HEK293 (cell line): ENCODE results near the gene DNAH6.

Experiments
- CTCF ChIA-PET: fragments of 350-600 bp; formaldehyde crosslinking; extraction: SDS; loops from one replicate; lab custom pipeline; 2021; ENCODE audit warnings: antibody characterized with exemption; lab: Yijun Ruan, JAX
- POLR2A ChIA-PET: fragments of 300-600 bp; formaldehyde crosslinking; extraction: SDS; loops from one replicate; lab custom pipeline; 2020; ENCODE audit warnings: antibody characterized with exemption, inconsistent platforms; lab: Yijun Ruan, JAX
- H3K27ac ChIP-seq: fragments of 200-500 bp; sonication (Bioruptor generic); 2 replicates; pipeline ENCODE4 v1.5.1; 2014; ENCODE audit warnings: low read depth, low read length, control low read depth, inconsistent platforms; ENCODE audit errors: extremely low read depth
- H3K36me3 ChIP-seq, 2 experiments: fragments of 200-500 bp in 1 of 2; sonication (Bioruptor generic) in 1 of 2; 1 replicate in 1 of 2; 2 replicates in 1 of 2; pipeline ENCODE4 v1.5.1; 2014 to 2017; ENCODE audit warnings: inconsistent platforms in 2 of 2, low read length in 2 of 2; ENCODE audit not compliant: control insufficient read depth in 2 of 2, insufficient read depth in 1 of 2
- H3K4me1 ChIP-seq: fragments of 200-500 bp; sonication (Bioruptor generic); 2 replicates; pipeline ENCODE4 v1.5.1; 2014; ENCODE audit warnings: mild to moderate bottlenecking, low read length, inconsistent platforms; ENCODE audit not compliant: control insufficient read depth, insufficient read depth
- H3K4me3 ChIP-seq: 2 replicates; pipeline ENCODE4 v1.5.1; 2011; ENCODE audit warnings: low read depth, mild to moderate bottlenecking, control low read depth, low read length, moderate library complexity
- H3K9me3 ChIP-seq: fragments of 200-500 bp; sonication (Bioruptor generic); 2 replicates; pipeline ENCODE4 v1.5.1; 2014; ENCODE audit warnings: low read depth, low read length, inconsistent platforms; ENCODE audit not compliant: control insufficient read depth, insufficient read depth
- BCL11A ChIP-seq: fragments of 450-650 bp; formaldehyde crosslinking; IDR thresholded peaks from 2 replicates; pipeline ENCODE4 v1.5.1; 2016; ENCODE audit warnings: low read depth, missing biosample characterization, missing genetic modification characterization
- CTCF ChIP-seq: fragments of 450-650 bp; formaldehyde crosslinking; IDR thresholded peaks from 2 replicates; pipeline ENCODE4 v1.5.1; 2016; ENCODE audit warnings: missing biosample characterization, missing genetic modification characterization
- IKZF3 ChIP-seq: fragments of 450-650 bp; IDR thresholded peaks from 2 replicates; pipeline ENCODE4 v1.5.0; 2018; ENCODE audit warnings: missing biosample characterization, mild to moderate bottlenecking, missing genetic modification characterization, moderate library complexity
- MEIS1 ChIP-seq: sonication (generic); formaldehyde crosslinking; IDR thresholded peaks from 2 replicates; pipeline ENCODE4 v1.8.1; 2022; ENCODE audit warnings: missing genetic modification reagents, mild to moderate bottlenecking, borderline replicate concordance
- MZF1 ChIP-seq: fragments of 450-650 bp; formaldehyde crosslinking; IDR thresholded peaks from 2 replicates; pipeline ENCODE4 v1.5.1; 2017; ENCODE audit warnings: missing biosample characterization, missing genetic modification characterization, borderline replicate concordance
- SP3 ChIP-seq: fragments of 450-650 bp; formaldehyde crosslinking; IDR thresholded peaks from 2 replicates; pipeline ENCODE4 v1.5.1; 2016; ENCODE audit warnings: missing biosample characterization, missing genetic modification characterization
- SP7 ChIP-seq: fragments of 450-650 bp; formaldehyde crosslinking; IDR thresholded peaks from 2 replicates; pipeline ENCODE4 v1.5.1; 2016; ENCODE audit warnings: missing biosample characterization, missing genetic modification characterization
- ZBTB48 ChIP-seq: fragments of 450-650 bp; formaldehyde crosslinking; IDR thresholded peaks from 2 replicates; pipeline ENCODE4 v1.5.1; 2016; ENCODE audit warnings: missing biosample characterization, missing genetic modification characterization
- ZBTB49 ChIP-seq: fragments of 450-650 bp; formaldehyde crosslinking; IDR thresholded peaks from 2 replicates; pipeline ENCODE4 v1.5.1; 2016; ENCODE audit warnings: missing biosample characterization, missing genetic modification characterization, low read depth
- ZNF114 ChIP-seq: fragments of 450-650 bp; formaldehyde crosslinking; IDR thresholded peaks from 2 replicates; pipeline ENCODE4 v1.5.0; 2017; ENCODE audit warnings: missing biosample characterization, missing genetic modification characterization
- ZNF26 ChIP-seq: fragments of 450-650 bp; formaldehyde crosslinking; IDR thresholded peaks from 2 replicates; pipeline ENCODE4 v1.5.1; 2016; ENCODE audit warnings: missing biosample characterization, missing genetic modification characterization
- ZNF292 ChIP-seq: fragments of 450-650 bp; formaldehyde crosslinking; IDR thresholded peaks from 2 replicates; pipeline ENCODE4 v1.5.1; 2016; ENCODE audit warnings: low read depth, missing biosample characterization, missing genetic modification characterization, borderline replicate concordance
- ZNF626 ChIP-seq: fragments of 450-650 bp; sonication (Bioruptor Pico); formaldehyde crosslinking; IDR thresholded peaks from 2 replicates; pipeline ENCODE4 v1.5.1; 2018; ENCODE audit warnings: missing biosample characterization, missing genetic modification characterization, inconsistent platforms
- ZNF645 ChIP-seq: fragments of 450-650 bp; formaldehyde crosslinking; IDR thresholded peaks from 2 replicates; pipeline ENCODE4; 2016; ENCODE audit warnings: missing biosample characterization, missing genetic modification characterization
- ZNF660 ChIP-seq: fragments of 450-650 bp; IDR thresholded peaks from 2 replicates; pipeline ENCODE4 v1.5.1; 2018; ENCODE audit warnings: missing biosample characterization, mild to moderate bottlenecking, missing genetic modification characterization
- ZNF677 ChIP-seq: fragments of 450-650 bp; IDR thresholded peaks from 2 replicates; pipeline ENCODE4 v1.5.0; 2018; ENCODE audit warnings: missing biosample characterization, mild to moderate bottlenecking, missing genetic modification characterization, moderate library complexity
- ZNF791 ChIP-seq: fragments of 450-650 bp; formaldehyde crosslinking; IDR thresholded peaks from 2 replicates; pipeline ENCODE4 v1.5.1; 2016; ENCODE audit warnings: missing biosample characterization, missing genetic modification characterization
- ZSCAN16 ChIP-seq: fragments of 450-650 bp; formaldehyde crosslinking; IDR thresholded peaks from 2 replicates; pipeline ENCODE4 v1.5.1; 2016; ENCODE audit warnings: missing biosample characterization, missing genetic modification characterization
- ZSCAN30 ChIP-seq: fragments of 450-650 bp; IDR thresholded peaks from 2 replicates; pipeline ENCODE4 v1.5.1; 2018; ENCODE audit warnings: missing biosample characterization, mild to moderate bottlenecking, missing genetic modification characterization, moderate library complexity
- TF ChIP-seq, protein P1 (sequence below): fragments of 450-650 bp; formaldehyde crosslinking; IDR thresholded peaks from 2 replicates; pipeline ENCODE4 v1.5.1; 2016; ENCODE audit warnings: missing biosample characterization, missing genetic modification characterization
- TF ChIP-seq, protein P2 (sequence below): fragments of 450-650 bp; formaldehyde crosslinking; IDR thresholded peaks from 2 replicates; pipeline ENCODE4 v1.5.1; 2016; ENCODE audit warnings: missing biosample characterization, missing genetic modification characterization

The DNAH6 gene

DNA sequence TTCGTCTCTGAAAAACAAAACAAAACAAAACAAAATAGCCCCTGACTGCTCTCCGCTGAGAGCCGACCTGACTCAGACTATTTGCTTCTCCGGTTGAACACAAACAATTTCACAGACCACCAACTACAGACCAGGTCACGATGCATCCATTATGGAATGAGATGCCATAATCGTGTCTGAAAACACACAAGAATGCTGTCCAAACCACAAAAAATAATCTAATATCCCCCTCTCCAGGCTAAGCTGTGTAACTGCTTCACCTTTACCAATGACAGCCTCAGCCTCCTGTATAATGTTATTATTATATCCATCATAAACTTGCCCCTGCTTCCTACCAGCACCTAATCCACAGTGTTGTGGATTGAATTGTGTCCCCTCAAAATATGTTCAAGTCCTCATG lies 114.7 kb downstream of the DNAH6 start (continued):
- TF ChIP-seq IKZF3 (no peak), SP3 (no peak), ZNF645 (tag by site-specific recombination) (no peak), ZSCAN30 (no peak), ZBTB48 (tag by site-specific recombination) (no peak), ZNF660 (peak; percentile 26; the same call in 1 of the 2 replicates), ZNF292 (tag by site-specific recombination) (no peak), ZNF677 (tag by site-specific recombination) (no peak), CTCF (tag by site-specific recombination) (peak; percentile 64), ZBTB49 (tag by site-specific recombination) (no peak), BCL11A (tag by site-specific recombination) (no peak), ZNF626 (no peak), SP7 (no peak), ZNF26 (tag by site-specific recombination) (no peak), ZSCAN16 (tag by site-specific recombination) (peak; percentile 64; the same call in 1 of the 2 replicates)
- TF ChIP-seq, protein P1, sequence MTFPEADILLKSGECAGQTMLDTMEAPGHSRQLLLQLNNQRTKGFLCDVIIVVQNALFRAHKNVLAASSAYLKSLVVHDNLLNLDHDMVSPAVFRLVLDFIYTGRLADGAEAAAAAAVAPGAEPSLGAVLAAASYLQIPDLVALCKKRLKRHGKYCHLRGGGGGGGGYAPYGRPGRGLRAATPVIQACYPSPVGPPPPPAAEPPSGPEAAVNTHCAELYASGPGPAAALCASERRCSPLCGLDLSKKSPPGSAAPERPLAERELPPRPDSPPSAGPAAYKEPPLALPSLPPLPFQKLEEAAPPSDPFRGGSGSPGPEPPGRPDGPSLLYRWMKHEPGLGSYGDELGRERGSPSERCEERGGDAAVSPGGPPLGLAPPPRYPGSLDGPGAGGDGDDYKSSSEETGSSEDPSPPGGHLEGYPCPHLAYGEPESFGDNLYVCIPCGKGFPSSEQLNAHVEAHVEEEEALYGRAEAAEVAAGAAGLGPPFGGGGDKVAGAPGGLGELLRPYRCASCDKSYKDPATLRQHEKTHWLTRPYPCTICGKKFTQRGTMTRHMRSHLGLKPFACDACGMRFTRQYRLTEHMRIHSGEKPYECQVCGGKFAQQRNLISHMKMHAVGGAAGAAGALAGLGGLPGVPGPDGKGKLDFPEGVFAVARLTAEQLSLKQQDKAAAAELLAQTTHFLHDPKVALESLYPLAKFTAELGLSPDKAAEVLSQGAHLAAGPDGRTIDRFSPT: no peak

GRCh38 chr2:84631985-84632384 lies 115.7 kb downstream of the DNAH6 start:
- ChIA-PET CTCF (interaction anchor here (0.7 to 2.0 kb wide), 8 partner anchors 9 to 293 kb away, joined by 3 to 17 read pairs (median 5); no protein-coding TSS in a partner anchor), POLR2A (no interaction called here)
- H3K4me1 ChIP-seq: no peaks in the 10 kb centered on the region
- H3K36me3 ChIP-seq: no peaks in the 10 kb centered on the region
- no peak overlapping the region for H3K4me3 ChIP-seq
- no peak for TF ChIP-seq ZNF791 (tag by site-specific recombination)
- no peak for TF ChIP-seq ZNF626
- no peak for TF ChIP-seq ZNF114 (tag by site-specific recombination)
- no peak for TF ChIP-seq MEIS1
- TF ChIP-seq, protein P2, sequence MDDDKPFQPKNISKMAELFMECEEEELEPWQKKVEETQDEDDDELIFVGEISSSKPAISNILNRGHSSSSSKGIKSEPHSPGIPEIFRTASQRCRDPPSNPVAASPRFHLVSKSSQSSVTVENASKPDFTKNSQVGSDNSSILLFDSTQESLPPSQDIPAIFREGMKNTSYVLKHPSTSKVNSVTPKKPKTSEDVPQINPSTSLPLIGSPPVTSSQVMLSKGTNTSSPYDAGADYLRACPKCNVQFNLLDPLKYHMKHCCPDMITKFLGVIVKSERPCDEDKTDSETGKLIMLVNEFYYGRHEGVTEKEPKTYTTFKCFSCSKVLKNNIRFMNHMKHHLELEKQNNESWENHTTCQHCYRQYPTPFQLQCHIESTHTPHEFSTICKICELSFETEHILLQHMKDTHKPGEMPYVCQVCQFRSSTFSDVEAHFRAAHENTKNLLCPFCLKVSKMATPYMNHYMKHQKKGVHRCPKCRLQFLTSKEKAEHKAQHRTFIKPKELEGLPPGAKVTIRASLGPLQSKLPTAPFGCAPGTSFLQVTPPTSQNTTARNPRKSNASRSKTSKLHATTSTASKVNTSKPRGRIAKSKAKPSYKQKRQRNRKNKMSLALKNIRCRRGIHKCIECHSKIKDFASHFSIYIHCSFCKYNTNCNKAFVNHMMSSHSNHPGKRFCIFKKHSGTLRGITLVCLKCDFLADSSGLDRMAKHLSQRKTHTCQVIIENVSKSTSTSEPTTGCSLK: no peak
- no peak for TF ChIP-seq MZF1 (tag by site-specific recombination)
- H3K9me3 ChIP-seq: no peaks in the 10 kb centered on the region
- no peak overlapping the region for H3K27ac ChIP-seq
